Effector CD8-positive, alpha-beta T cell (primary cell): ENCODE measurements around the gene NATD1.

Experiments
- DNase-seq: peaks from one replicate; lab custom pipeline; 2025; lab: John Stamatoyannopoulos, UW
- total RNA-seq, 4 experiments: gene quantifications; one replicate each; lab custom pipeline; 2026; lab: John Stamatoyannopoulos, UW

Gene NATD1
- total RNA-seq, result 8.4 to 29.7 (median 22.2) reads per million in 4 experiments

- peak; percentile 75 for DNase-seq
Measured at GRCh38 chr17:21252796-21253645, at the start of gene NATD1. Gene NATD1, minus strand, starts transcription at chr17:21253410. Its CDS starts 146 bp downstream, at chr17:21253264.

GRCh38 chr17:21301593-21302550, 48.7 kb upstream of the NATD1 start:
- no peak for DNase-seq

- no peak for DNase-seq
Measured at GRCh38 chr17:21300601-21301571, 47.7 kb upstream of the NATD1 start.

- DNase-seq, result no peak
Measured at GRCh38 chr17:21299981-21300600, 46.9 kb upstream of the NATD1 start.

GRCh38 chr17:21298983-21299519, 45.8 kb upstream of the NATD1 start:
- no peak for DNase-seq

- DNase-seq, result no peak
Measured at GRCh38 chr17:21298056-21298982, 45.1 kb upstream of the NATD1 start.

GRCh38 chr17:21297597-21297996, 44.4 kb upstream of the NATD1 start:
- DNase-seq, result no peak

GRCh38 chr17:21297026-21297520, 43.9 kb upstream of the NATD1 start:
- no peak for DNase-seq

GRCh38 chr17:21296097-21297025, 43.2 kb upstream of the NATD1 start:
- no peak for DNase-seq

GRCh38 chr17:21295036-21295952, 42.1 kb upstream of the NATD1 start:
- no peak for DNase-seq

GRCh38 chr17:21294321-21295035, 41.3 kb upstream of the NATD1 start:
- no peak for DNase-seq

- no peak for DNase-seq
Measured at GRCh38 chr17:21293831-21294210, 40.6 kb upstream of the NATD1 start.

GRCh38 chr17:21292867-21293830, 39.9 kb upstream of the NATD1 start:
- no peak for DNase-seq

GRCh38 chr17:21291862-21292261, 38.7 kb upstream of the NATD1 start:
- no peak for DNase-seq

GRCh38 chr17:21291357-21291756, 38.1 kb upstream of the NATD1 start:
- no peak for DNase-seq
